ENCODE data around the gene MTCH1.
"Not testable (repeated sequence)": the region's sequence is repeated elsewhere in the genome, so short reads cannot be mapped to it uniquely, and the experiment has no call there.

Gene MTCH1

DNA sequence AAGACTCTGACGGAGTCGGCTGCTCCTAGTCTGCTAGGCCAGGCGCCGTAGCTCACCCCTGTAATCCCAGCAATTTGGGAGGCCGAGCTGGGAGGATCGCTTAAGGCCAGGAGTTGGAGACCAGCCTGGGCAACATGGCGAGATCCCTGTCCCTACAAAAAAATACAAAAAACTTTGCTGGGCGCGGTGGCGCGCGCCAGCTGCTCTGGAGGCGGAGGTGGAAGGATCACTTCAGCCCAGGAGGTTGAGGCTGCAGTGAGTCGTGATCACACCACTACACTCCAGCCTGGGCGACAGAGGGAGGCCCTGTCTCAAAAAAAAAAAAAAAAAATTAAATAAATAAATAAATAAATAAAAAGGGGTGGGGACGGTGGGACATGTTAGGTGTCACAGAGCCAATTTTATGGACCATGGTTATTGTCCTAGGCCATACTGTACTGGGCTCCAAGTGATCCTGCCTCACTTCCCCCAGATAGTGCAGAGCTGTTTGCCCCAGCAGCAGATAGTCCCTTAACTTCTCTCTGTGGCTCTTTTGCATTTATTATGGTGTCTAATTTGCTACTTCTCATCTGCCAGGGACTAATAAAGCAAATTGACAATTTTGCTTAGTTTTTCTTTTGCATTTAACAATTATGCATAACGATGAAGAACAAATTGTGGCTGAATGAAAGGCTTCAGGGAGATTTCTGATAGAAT, 26.3 kb downstream of the MTCH1 start:
- no peak overlapping the region for H3K4me3 ChIP-seq (ENCODE audit: low read length)
- no peak for DNase-seq (ENCODE audit: low read depth, low spot score)

DNA sequence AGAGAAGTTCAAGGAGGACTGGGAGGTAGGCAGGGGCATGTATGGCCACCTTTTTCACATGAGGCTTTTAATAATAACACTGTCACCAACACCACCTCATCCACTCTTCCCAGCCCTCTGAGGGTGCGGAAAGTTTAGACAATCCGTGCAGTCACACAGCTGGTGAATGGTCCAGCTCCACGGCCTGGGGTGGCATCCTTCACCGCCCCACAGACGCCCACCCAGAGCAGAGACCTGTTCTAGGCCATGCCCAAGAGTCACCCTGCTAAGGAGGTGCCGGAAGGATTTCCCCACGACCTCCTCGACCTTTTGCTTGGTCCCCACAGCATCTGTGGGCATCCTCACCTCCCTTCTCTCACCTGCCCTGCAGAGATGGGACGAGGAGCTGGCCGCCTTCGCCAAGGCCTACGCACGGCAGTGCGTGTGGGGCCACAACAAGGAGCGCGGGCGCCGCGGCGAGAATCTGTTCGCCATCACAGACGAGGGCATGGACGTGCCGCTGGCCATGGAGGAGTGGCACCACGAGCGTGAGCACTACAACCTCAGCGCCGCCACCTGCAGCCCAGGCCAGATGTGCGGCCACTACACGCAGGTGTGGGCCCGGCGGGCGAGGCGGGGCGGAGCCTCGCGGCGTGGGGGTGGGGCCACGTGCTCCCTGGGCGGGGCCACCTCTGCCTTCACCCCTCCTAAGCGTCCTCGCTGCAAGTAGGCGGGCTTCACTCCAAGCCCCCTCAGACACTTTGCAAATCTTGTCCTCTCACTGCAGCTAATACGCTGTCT, 27.0 kb downstream of the MTCH1 start:
- DNase-seq (ENCODE audit: low read depth, low spot score): no peak
- H3K4me3 ChIP-seq (ENCODE audit: low read length): no peak overlapping the region

DNA sequence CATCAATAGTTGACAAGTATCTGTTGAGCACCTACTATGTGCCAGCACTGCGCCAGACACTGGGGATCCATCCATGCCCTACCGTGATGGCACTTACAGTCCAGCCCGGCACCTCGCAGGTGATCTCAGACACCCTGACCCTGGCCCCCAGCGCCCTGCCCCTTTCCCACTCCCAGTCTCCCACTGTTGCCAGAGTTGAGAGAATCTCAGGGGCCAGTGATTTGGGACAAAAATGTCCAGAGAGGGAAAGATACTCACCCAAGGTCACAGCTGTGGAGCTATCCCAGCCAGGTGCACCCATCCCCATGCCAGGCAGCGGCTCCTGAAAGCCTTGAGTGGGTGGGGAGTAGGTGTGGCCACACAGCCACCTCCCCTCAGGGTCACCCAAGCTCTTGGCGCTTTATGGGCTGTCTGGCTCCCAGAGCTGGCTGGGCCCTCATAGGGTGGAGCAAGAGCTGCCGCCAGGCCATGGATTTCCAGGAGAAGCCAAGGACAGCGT, 28.2 kb downstream of the MTCH1 start:
- DNase-seq (ENCODE audit: low read depth, low spot score): no peak
- no peak overlapping the region for H3K4me3 ChIP-seq (ENCODE audit: low read length)

DNA sequence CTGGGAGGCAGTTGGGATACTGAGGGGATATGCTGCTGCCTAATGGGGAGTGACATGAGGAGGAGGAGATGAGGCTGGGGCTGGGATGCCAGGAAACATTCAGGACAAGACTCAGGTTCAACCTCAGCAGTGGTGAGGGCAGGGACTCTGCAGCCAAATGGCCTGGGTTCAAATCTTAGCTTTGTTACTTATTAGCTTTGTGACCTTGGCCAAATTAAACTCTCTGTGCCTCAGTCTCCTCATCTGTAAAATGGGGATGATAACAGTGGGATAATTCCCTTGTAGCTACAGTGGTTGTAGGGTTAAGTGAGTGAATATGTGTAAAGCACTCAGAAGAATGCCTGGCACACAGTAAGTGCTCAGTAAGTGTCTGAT, 29.6 kb downstream of the MTCH1 start:
- DNase-seq (ENCODE audit: low read depth, low spot score): no peak
- H3K4me3 ChIP-seq (ENCODE audit: low read length): peak overlapping the region; percentile 50

DNA sequence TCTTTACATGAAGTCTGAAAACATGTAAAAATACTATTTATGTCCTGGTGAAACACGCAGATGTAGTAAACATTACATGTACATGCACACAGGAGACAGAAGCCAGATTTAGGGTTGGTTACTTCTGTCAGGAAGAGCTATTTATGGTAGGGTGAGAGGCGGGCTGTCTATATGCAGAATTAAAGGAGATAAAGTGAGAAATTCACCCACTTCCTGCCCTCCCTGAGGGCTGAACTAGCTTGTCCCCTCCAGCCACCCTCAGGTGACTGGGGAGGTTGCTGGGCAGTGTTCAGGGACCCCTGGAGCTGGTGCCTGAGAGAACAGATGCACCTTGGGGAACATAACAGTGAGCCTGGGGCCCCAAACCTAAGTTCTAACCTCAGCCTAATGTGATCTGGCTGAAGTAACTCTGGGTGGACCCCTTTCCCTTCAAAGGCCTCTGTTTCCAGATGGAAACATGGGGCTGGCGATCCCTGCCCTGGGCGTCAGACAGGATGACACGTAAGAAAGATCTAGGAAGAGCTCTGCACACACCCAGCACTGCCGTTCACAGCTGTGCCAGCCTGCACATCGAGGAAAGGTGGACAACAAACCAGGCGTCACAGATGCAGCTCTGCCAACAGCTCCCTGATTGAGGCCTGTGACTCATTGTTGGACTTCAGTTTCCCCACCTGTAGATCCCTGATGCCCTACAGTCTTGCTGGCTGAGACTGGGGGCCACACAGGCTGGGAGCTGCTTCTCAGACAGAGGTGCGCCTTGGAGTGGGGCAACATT, 30.1 kb downstream of the MTCH1 start:
- H3K4me3 ChIP-seq (ENCODE audit: low read length): peak overlapping the region; percentile 50
- peak; percentile 55 for DNase-seq (ENCODE audit: low read depth, low spot score)

DNA sequence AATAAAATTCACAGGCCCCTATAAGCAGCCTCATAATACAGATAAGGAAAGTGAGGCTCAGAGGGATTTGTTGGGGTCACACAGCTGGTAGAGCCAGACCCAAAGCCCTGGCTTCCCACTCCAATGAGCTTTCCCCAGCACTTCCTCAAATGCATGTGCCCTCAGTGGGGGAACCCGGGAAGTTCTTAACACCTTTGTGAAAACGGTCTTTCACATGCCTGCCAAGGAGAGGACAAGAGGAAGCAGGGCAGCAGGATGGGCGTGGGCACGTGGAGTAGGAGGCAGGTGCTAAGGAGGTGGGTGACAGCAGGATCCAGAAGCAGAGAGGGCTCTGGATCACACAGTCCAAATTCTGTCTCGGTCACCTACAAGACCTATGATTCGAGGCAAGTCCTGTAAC, 30.9 kb downstream of the MTCH1 start:
- H3K4me3 ChIP-seq (ENCODE audit: low read length): peak overlapping the region; percentile 50

DNA sequence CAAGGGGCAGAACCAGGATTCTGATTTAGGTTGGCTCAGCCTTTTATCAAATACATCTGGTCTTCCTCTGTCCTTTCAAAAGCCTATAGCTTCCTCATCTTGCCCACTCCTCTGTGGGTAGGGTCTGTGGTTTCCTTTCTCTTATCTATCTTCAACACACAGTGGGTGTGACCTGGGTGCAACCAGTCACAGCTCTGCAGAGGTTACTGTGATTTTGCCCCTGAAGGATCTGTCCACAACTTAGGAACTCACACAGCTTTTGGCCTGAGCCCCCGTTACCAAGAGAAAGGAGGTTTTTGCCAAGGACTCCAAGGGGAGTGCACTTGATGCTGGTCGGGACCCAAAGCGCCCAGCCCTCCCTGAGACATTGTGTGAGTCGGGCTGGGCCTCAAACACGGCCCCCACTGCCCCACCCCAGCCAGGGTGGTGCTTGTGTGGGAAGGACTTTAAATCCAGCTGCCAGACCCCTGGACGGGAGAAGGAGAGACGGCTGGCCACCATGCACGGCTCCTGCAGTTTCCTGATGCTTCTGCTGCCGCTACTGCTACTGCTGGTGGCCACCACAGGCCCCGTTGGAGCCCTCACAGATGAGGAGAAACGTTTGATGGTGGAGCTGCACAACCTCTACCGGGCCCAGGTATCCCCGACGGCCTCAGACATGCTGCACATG, 31.6 kb downstream of the MTCH1 start, which contains the start of gene PI16:
Gene PI16, plus strand, starts transcription at position 477 of the 670 bp plus-strand sequence. Its CDS starts 23 bp downstream, at position 500.
- peak within 1 kb of the TSS; percentile 50 for H3K4me3 ChIP-seq (ENCODE audit: low read length)
- DNase-seq (ENCODE audit: low read depth, low spot score): peak; percentile 97

More for the DNA sequence above, 30.9 kb downstream of the MTCH1 start:
- no peak for DNase-seq (ENCODE audit: low read depth, low spot score)

DNA sequence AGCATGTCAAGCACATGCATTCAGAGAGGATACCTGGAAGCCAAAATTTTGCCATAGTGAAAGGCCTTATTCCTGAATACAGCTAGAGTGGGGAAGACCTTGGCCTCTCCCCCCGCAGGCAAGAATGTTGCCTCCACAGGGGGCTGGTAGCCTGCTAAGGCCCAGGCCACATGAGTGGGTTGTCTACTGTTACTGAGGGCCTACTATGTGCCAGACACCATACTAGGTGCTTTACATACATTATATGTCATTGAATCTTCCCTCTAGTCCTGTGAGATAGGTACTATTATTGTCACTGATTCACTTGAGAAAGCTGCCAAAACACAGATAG, 32.1 kb downstream of the MTCH1 start:
- peak overlapping the region; percentile 9 for H3K4me3 ChIP-seq (ENCODE audit: low read length)
- no peak for DNase-seq (ENCODE audit: low read depth, low spot score)

DNA sequence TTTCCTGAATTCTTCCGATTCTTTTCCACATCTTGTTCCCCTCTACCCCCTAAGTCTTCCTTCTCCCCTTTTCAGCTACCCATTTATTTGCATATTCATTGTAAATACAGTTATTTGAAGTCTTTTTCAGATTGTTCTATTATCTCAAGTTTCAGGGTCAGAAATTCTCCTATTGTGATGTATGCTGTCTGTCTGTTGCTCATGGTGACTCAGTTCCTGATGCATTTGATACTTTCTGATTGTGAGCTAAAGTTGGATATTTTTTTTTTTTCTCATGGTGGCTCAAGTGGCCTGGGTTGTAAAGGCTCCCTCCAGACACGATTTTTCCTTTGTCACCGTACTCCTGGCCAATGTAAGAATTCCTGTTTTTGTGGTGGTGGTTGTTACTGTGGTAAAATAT, 36.4 kb downstream of the MTCH1 start:
- no peak overlapping the region for H3K4me3 ChIP-seq (ENCODE audit: low read length)
- no peak for DNase-seq (ENCODE audit: low read depth, low spot score)

DNA sequence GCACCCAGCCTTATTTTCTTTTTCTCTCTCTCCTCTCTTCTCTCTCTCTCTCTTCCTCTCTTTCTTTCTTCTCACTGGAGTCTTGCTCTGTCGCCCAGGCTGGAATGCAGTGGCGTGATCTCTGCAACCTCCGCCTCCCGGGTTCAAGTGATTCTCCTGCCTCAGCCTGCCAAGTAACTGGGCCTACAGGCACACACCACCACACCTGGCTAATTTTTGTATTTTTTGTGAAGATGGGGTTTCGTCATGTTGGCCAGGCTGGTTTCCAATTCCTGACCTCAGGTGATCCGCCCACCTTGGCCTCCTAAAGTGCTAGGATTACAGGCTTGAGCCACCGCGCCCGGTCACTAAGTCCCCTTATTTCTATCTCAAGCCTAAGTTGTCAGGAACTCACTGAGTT, 36.9 kb downstream of the MTCH1 start:
- H3K4me3 ChIP-seq (ENCODE audit: low read length); DNase-seq (ENCODE audit: low read depth, low spot score): not testable (repeated sequence)

DNA sequence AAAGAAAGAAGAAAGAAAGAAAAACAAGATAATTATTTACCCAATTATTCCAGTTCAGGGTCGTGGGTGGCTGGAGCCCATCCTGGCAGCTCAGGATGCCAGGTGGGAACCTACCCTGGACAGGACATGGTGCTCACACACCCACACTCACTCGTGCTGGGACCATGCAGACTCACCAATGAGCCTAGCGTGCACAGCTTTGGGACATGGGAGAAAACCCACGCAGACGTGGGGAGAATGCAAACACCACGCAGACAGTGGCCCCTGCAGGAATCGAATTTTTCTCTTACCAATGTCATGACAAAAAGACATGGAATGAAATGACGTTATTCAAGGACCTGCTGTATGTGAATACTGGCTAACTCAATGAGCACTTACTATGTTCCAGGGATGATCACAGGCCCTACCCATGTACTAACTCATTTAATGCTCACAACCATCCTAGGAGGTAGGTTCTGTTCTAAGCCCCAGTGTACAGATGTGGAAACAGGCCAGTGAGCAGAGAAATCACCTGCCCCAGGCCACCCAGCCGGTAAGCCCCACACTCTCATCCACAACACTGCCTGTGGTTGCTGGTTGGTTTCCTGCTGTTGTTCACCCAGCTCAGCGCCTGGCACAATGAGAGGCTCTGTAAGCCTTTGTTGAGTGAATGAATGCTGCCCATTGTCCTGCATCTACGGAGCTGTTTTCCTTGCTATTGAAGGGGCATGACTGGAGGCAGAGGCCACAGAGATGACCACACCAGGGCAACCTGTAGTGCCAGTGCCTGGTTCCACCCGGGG, 38.2 kb downstream of the MTCH1 start:
- DNase-seq (ENCODE audit: low read depth, low spot score): peak; percentile 92
- H3K4me3 ChIP-seq (ENCODE audit: low read length): peak overlapping the region; percentile 45

DNA sequence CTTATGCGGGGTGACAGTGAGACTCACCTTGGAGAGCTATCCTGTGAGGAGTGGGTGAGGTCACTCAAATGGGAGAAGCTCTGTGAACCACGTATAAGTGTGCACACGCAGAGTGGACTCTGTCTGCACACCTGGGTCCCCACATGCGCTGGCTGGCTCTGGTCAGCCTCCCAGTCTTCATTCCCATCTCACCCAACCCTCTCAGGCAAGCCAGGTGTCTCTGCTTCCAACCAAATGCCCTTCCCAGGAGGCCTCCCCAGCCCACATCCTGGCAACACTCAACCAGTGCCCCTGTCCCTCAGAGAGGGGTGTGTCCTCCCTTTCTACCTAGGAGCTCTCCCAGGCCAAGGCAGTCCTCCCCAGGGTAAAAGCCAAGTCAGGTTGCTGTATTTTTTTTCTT, 39.5 kb downstream of the MTCH1 start:
- no peak for DNase-seq (ENCODE audit: low read depth, low spot score)
- H3K4me3 ChIP-seq (ENCODE audit: low read length): no peak overlapping the region

DNA sequence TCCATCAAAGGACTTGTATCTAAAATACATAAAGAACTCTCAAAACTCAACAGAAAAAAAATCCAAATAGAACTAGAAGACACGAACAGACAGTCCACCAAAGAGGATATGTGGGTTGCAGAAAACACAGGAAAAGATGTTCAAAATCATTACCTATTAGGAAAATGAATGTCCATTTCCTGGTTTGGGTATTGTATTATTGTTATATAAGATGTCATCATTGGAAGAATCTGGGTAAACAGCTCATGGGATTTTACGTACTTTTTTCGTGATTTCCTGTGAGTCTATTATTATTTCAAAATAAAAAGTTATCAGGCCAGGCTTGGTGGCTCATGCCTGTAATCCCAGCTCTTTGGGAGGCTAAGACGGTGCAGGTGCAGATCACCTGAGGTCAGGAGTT, 40.7 kb downstream of the MTCH1 start:
- H3K4me3 ChIP-seq (ENCODE audit: low read length): no peak overlapping the region
- DNase-seq (ENCODE audit: low read depth, low spot score): no peak

DNA sequence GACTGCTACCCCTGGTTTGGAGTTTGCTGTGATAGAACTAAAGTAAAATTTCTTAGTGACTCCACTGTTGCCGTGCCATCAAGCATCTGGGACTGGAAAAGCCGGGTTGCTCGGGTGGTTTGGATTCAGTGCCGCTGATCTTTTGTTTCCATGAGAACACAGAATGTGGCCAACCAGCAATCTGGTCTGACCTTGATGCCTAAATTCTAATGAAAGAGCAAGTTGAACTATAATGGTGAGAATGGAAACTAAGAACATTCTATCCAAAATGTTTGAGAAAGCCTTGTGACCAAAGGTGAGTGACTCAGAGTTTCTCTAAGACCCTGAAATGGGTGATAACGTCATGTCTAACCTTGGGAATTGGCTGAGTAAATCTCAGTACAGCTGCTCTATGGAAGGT, 41.3 kb downstream of the MTCH1 start:
- DNase-seq (ENCODE audit: low read depth, low spot score): no peak
- no peak overlapping the region for H3K4me3 ChIP-seq (ENCODE audit: low read length)

DNA sequence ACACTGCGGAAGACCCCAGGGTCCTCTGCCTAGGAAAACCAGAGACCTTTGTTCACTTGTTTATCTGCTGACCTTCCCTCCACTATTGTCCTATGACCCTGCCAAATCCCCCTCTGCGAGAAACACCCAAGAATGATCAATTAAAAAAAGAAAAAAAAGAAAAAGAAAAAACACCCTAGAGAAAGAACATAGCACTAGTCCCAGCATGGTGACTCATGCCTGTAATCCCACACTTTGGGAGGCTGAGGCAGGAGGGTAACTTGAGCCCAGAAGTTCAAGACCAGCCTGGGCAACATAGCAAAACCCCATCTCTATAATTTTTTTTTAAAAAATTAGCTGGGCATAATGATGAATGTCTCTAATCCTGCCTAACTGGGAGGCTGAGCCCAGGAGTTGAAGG, 43.7 kb downstream of the MTCH1 start:
- not testable (repeated sequence) for H3K4me3 ChIP-seq (ENCODE audit: low read length); DNase-seq (ENCODE audit: low read depth, low spot score)

DNA sequence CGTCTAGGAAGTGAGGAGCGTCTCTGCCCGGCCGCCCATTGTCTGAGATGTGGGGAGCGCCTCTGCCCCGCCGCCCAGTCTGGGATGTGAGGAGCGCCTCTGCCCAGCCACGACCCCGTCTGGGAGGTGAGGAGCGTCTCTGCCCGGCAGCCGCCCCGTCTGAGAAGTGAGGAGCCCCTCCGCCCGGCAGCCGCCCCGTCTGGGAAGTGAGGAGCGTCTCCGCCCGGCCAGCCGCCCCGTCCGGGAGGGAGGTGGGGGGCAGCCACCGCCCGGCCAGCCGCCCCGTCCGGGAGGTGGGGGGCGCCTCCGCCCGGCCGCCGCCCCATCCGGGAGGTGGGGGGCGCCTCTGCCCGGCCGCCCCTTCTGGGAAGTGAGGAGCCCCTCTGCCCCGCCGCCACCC, 44.4 kb downstream of the MTCH1 start:
- H3K4me3 ChIP-seq (ENCODE audit: low read length); DNase-seq (ENCODE audit: low read depth, low spot score): not testable (repeated sequence)

DNA sequence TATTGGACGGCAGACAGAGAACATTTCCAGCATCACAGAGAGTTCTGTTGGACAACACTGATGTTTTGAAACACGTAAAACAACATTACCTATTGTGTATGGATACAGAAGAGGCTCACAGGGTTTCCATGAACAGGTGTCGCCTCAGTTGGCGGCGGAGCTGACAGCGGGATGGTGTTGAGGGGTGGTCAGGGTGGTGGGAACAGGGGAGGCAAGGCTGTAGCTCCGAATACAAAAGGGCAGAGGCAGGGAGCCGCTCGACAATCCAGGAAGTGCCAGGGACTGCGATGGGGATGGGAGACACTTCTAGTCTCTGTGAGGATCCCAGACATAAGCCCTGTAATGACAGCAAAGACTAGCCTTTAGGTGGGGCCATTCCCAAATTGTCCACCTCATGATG, 46.0 kb downstream of the MTCH1 start:
- DNase-seq (ENCODE audit: low read depth, low spot score): no peak

DNA sequence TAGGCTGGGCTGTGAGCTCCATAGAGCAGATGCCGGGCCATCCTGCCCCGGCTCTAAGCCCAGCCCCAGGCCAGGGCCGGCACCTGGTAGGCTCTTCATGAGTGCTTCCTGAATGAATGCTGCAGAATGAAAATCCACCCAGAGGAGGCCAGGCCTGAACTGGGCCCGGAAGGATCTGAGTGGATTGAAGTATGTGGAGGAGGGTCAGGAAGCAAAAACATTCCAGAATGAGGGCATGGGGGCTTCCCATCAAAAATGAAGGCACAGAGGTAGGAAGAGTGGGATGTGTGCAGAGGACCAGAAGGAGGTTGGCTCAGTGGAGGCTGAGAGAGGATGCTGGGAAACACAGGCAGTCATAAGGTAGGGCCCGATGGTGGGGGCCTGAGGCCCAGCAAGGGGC, 47.0 kb downstream of the MTCH1 start:
- not testable (repeated sequence) for H3K4me3 ChIP-seq (ENCODE audit: low read length); DNase-seq (ENCODE audit: low read depth, low spot score)

More for the DNA sequence above, 46.0 kb downstream of the MTCH1 start:
- H3K4me3 ChIP-seq (ENCODE audit: low read length): no peak overlapping the region

DNA sequence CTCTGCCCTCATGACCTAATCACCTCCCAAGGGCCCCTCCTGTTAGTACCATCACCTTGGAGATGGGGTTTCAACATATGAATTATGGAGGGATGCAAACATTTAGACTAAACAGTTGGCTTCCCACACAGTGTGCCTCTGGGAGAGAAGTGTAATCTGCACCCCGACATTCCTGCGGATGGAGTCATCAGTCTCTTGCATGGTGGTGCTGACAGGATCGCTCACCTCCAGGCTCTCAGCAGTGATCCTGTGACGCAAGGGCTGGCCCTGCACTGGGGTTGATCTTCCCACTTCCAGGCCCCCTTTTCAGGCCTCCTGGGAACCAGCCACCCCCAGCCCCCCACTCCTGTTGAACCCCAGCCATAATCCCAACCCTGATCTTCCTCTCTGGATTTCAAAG, 47.5 kb downstream of the MTCH1 start:
- DNase-seq (ENCODE audit: low read depth, low spot score): no peak
- no peak overlapping the region for H3K4me3 ChIP-seq (ENCODE audit: low read length)
